Right forelimb (tissue), 1 donor: Measurements from ENCODE around the gene HEBP2.
"Not testable (repeated sequence)": the region's sequence is repeated elsewhere in the genome, so short reads cannot be mapped to it uniquely, and the experiment has no call there.

Source experiments
- DNase-seq: peaks from one replicate; pipeline ENCODE4 v3.0.0-alpha.2; 2018

The HEBP2 gene

DNA sequence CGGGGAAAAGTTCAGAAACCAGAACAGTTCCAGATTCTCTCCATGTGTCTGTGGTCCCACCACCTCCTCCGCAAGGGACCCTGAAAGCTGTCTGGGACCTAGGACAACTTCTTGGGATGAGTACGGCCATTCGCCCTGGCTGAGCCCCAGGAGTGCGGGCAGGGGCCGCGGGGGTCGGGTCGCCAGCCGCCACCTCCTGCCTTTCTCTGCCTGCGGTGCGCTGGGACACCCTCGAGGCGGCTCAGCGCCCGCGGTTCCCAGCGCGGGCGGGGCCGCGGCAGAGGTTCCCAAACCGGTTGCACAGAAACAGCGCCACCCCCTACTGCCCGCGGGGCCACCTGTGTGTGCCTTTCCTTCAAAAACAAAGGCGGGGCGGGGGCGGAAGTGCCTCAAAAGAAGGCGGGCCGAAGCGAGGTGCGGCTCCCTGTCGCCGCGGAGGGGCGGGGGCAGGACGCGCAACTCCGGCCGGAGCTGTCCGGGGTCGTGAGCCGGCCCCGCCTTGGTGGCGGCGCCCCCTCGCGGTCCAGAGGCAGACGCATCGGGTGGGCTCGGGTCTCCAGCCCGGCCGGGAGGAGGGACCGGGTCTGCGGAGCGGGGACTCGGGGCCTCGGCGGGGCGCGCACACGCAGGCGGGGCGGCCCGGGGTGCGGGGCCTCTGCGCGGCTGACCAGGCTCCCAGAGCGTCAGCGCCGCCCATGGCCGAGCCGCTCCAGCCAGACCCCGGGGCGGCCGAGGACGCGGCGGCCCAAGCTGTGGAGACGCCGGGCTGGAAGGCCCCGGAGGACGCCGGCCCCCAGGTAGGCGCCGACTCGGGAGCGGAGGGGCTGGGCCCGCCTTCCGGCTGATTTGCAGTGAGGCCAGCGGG, at the start of gene HEBP2:
HEBP2 (plus strand) TSS at position 423 of the 865 bp plus-strand sequence; CDS start at position 696, 273 bp downstream.
- DNase-seq: peak; percentile 89

GRCh38 chr6:138357928-138358327, 46.1 kb upstream of the HEBP2 start:
- DNase-seq: no peak

DNA sequence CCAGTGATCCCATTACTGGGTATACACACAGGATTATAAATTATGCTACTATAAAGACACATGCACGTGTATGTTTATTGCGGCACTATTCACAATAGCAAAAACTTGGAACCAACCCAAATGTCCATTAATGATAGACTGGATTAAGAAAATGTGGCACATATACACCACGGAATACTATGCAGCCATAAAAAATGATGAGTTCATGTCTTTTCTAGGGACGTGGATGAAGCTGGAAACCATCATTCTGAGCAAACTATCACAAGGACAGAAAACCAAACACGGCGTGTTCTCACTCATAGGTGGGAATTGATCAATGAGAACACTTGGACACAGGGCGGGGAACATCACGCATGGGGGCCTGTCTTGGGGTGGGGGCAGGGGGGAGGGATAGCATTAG, 35.3 kb upstream of the HEBP2 start:
- DNase-seq: not testable (repeated sequence)

DNA sequence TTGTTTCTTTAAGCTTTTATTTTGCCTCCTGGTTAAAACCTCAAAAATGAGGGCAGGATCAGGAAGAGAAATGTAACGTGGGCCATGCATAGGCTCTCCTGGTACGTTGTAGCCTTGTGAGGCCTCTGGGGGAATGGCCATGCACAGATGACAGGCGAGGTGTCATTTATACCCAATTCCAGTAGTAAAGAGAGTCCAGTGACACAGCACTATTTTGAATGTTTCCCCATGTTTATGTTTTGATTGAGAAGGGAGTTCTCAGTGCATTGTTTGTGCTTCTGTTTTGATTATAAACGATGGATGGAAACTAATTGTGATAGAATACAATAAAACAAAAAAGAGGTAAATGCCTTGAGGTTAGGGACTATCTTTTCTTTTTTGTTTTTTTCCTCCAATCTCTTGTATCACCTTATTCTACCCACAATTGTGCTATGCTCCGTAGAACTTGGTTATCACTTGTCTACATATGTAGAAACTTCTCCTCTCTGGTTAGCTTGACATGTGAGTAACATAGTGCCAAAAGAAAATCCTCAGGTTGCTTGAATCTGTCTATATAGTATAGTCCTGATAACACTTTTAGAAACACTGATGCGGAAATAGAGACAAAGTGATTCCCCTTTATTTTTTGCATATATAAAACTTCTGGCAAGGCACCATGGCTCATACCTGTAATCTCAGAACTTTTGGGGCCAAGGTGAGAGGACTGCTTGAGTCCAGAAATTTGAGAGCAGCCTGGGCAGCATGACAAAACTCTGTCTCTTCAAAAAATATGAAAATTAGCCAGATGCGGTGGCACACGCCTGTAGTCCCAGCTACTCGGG, 33.2 kb upstream of the HEBP2 start:
- no peak for DNase-seq

DNA sequence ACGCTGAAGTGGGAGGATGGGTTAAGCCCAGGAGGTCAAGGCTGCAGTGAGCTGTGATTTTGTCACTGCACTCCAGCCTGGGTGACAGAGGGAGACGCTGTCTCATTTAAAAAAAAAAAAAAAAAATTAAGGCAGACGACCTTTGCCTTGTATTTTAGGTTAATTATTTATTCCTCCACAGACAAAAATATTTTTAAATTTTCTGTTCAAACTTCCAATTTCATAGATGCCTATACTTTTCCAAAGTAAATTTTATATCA, 32.6 kb upstream of the HEBP2 start:
- no peak for DNase-seq

DNA sequence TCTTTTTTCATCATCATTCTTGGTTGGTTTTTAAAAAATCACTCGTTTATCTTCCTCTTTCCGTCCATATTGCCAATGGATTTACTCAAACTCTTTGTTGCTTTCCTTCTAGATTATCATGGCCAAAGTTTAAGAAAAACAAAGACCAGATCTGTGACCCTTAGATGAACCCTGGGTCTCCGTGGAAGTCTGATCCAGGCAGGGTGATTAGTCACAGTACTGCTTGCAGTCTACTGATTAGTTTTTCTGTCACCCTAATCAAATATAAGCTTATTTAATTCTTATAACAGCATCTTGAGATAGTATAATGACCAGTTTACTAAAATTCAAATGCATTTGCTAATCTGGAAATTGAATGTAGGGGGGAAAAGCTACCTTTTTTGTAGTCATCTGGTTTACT, 32.3 kb upstream of the HEBP2 start:
- DNase-seq: no peak

DNA sequence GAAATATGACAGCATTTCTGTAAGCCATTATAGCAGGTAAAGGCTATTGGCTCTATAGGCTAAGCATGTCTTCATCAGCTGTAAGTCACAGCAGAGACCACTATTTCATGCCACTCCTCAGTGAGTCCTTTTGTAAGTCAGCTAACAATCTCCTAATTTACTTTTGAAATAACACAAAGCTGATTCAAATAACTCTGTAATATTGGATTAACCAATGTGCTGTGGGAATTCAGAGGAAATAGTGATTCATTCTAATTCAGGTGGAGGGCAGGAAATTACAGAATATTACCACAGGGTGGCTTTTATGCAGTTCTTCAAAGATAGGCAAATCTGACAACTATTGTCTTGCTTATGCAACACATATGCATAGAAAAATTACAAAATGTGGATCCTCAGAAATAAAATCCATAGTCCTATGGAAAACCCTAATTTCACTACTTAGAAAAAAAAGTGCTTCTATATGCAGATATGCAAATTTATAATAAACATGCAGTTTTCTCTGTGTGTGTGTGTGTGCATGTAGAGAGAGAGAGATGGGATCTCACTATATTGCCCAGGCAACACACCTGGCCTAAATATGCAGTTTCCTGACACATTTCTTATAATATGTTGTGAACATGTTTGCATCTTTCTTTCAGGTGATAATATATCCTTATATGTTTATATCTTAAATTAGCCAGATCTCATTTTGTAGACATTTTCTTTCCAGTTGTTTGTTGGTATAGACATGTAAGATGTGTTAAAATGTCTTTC, 31.1 kb upstream of the HEBP2 start:
- no peak for DNase-seq

DNA sequence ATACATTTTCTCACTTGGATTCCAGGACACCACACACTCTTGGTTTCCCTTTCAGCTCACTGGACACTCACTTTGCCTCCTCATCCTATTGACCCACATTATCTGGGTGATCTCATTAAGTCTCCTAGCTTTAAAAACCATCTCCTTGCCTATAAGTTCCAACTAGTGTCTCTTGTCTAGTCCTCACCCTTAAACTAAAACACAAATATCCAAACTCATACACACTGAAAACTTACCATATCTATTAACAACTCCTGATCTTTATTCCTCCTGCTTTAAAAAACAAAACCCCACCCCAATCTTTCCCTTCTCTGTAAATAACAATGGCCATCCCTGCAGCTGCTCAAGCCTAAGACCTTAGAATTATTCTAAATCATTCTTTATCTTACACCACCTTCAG, 29.8 kb upstream of the HEBP2 start:
- DNase-seq: no peak

DNA sequence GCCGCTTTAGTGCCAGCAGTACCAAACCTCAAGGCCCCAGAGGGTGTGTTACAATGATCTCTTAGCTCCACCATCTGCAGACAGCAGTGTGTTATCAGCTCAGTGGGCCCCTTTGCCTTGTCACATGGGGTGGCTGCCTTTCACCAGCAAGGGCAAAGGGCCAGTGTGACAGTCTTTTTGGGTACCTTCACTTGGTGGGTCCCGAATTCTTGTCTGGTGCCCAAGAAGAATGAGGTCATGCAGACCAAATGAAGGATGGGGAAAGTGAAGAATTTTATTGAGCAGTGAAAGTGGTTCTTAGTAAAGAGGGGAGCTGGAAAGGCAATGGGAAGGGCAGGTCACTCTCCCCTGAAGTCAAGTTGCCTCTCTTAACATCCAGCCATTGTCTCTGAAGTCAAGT, 29.2 kb upstream of the HEBP2 start:
- no peak for DNase-seq

DNA sequence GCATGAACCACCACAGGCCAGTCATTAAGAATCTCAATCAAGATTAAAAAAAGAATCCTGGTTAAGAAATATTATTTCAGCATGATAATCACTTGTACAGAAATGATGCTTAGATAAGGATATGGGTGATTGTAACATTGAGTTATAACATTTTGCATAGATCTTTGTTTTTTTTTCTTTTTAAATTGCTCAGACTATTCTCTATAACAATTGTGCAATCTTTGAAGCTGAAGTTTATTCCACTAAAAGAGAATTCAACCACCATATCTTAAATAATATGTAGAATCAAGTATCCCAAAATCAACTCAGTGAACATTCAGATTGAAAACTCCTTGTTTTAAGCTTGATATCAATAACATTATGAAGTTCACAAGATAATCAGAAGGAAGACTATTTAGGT, 27.0 kb upstream of the HEBP2 start:
- no peak for DNase-seq

GRCh38 chr6:138377844-138378243, 26.2 kb upstream of the HEBP2 start, which contains the start of gene SMIM28:
Gene SMIM28 (plus strand): TSS chr6:138377905. CDS start chr6:138378073, 168 bp downstream.
- no peak for DNase-seq

DNA sequence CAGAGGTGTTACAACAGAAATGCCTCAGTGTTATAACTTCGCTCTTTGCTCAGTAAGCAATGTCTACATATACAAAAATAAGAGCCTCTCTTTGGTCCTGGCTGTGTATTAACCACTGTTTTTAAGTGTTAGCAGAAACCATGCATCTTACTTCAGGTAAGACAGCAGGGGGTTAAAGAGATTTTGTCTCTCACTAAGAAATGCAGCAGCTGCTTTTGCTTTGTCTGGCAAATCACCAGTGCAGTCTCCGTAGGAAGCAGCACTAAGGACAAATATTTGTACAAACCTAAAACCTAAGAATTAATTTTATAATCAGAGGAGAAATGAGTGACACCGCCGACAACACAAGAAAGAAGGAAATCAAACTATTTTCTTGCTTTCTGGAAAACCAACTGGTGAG, 25.6 kb upstream of the HEBP2 start:
- DNase-seq: no peak

DNA sequence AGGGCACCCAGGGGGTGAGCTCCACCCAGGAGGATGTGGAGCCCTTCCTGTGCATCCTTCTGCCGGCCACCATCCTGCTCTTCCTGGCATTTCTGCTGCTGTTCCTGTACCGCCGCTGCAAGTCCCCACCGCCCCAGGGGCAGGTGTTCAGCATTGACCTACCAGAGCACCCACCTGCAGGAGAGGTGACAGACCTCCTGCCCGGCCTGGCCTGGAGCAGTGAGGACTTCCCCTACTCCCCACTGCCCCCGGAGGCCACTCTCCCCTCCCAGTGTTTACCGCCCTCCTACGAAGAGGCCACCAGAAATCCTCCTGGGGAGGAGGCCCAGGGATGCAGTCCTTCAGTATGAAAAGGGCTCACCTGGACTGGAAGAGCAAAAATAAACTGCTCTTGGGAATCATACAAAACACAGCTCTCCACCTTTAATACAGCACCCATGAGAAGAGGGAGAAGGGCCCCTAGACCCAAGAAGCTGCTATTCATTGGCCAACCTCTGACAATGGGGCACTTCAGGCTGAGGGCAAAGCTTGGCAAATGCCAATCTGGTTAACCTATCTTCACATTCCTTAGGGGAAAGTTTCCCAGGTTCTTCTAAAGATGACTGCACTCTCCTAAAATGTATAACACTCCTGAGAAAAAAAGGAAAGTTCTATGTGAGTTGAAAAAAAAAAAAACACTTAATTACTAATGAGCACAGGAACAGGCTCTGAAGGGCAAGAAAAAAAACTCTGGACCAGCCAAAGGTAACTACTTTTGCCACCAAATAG, 21.3 kb upstream of the HEBP2 start:
- DNase-seq: no peak

- DNase-seq: no peak
Observed at GRCh38 chr6:138383776-138384175, 20.2 kb upstream of the HEBP2 start.

DNA sequence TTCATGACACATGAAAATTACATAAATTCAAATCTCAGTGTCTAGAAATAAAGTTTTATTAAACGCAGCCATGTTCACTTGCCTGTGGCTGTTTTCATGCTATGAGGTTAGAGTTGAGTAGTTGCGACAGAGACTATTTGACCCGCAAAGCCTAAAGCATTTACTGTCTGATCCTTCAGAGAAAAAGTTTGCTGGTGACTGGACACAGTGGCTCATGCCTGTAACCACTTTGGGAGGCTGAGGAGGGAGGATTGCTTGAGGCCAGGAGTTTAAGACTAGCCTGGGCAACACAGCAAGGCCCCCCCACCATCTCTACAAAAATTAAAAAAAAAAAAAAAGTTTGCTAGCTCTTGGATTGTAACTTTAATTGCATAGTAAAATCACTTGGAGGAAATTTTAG, 17.1 kb upstream of the HEBP2 start:
- no peak for DNase-seq

DNA sequence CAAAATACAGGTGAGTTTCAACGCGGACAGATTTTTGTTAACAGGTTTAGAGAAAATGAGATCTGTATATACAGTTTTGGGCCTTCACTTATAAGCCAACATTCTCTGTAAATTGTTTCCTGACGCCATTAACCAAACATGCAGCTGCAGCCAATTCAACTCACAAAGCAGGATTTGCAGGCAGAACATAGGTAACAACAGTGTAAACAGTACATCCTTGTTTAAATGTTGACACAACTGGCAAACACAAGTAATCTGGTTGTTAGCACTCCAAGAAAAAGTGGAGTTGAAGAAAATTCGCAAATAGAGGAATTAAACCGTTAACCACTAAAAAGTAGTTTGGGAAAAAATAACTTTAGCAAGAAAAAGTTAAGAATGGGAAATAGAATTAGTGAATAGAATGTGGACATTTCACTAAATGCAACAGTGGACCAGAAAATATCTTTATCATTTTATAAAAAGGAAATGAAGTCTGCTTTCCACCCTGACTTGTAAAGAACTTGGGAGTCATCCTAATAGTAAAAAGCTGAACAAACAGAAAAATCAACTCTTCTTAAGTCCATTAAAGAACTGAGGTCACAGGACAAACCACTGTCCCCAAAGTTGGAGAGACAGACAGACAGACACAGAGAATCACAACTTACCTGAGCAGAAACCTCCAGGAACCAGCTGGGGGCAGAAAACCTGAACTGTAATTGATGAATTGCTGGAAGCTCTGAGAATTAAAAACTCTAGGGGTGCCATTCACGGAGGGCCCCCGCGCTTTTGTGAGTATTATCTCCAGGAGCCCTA, 16.2 kb upstream of the HEBP2 start:
- DNase-seq: no peak

DNA sequence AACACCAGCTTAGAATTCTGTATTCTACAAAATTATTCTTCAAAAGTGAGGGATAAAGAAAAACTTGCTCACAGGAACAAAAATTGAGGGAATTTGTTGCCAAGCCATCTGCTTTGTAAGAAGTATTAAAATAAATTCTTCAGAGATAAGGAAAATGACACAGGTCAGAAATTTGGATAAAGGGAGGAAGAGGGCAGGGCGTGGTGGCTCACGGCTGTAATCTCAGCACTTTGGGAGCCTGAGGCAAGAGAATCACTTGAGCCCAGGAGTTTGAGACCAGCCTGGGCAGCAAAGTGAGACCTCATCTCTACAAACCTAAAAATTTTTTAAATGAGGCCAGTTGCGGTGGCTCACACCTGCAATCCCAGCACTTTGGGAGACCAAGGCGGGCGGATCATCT, 14.5 kb upstream of the HEBP2 start:
- no peak for DNase-seq

GRCh38 chr6:138393871-138394783, 9.9 kb upstream of the HEBP2 start:
- DNase-seq: no peak

DNA sequence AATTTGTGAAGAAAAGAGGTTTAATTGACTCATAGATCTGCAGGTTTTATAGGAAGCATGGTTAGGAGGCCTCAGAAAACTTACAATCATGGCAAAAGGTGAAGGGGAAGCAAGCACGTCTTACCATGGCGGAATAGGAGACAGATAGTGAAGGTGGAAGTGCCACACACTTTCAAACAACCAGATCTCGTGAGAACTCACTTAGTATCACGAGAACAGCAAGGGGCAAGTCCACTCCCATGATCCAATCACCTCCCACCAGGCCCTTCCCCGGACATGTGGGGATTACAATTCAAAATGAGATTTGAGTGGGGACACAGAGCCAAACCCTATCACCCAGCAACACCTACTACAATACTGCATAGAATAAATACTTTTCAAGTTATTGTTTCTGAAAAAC, 7.3 kb upstream of the HEBP2 start:
- DNase-seq: no peak
